HG03378 (cell line): ENCODE results near the gene SWI5.
"Not testable (repeated sequence)": the region's sequence is repeated elsewhere in the genome, so short reads cannot be mapped to it uniquely, and the experiment has no call there.

Source experiments
- ATAC-seq: cut with Tn5 transposase; IDR thresholded peaks from one replicate; pipeline ENCODE4 v1.9.1; 2021; ENCODE audit warnings: mild to moderate bottlenecking, moderate library complexity; ENCODE audit not compliant: unreplicated experiment

SWI5 gene

DNA sequence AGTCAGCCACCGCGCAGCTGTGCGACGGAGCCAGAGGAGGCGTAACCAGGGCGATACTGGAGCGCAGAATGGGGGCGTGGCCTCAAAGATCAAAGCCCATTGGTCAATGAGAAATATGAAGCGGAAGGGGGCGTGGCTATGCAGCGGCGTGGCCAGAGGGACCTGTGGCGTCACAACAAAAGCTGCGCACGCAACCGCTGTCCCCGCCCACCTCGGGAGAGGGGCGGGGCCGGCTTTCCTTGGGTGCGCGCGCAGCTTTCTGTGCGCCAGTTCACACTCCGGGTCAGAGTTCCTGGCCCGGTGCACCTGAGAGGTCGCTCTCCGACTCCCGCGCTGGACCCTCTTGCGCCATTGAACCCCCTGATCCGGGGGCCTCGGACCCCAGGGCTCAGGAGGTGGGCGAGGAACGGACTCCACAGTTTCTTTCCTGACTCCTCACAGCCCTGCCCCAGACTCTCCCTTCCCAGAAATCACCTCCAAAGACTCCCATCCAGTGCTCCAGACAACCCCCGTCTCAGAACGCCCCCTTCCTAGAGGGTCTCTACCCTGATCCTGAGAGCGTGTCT, at the start of gene SWI5:
SWI5 (plus strand) TSS at position 269 of the 566 bp plus-strand sequence.
- ATAC-seq: peak; percentile 94

DNA sequence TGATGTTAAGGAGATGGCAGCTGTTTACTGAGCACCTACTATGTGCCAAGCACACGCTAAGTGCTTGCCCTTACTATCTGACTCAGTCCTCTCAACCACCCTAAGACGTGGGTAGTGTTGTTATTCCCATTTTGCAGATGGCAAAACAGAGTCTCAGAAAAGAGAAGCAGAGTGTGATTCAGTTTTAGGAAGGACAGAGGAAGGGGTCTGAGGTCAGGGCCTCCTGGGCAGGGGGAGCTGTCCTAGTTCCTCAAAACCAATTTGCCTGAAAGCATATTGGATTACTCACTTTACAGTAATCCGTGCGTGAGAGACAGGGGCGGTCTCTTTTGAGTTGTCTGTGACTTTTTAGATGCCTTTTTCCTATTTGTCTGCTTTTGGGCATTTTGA, 49.7 kb upstream of the SWI5 start:
- no peak for ATAC-seq

DNA sequence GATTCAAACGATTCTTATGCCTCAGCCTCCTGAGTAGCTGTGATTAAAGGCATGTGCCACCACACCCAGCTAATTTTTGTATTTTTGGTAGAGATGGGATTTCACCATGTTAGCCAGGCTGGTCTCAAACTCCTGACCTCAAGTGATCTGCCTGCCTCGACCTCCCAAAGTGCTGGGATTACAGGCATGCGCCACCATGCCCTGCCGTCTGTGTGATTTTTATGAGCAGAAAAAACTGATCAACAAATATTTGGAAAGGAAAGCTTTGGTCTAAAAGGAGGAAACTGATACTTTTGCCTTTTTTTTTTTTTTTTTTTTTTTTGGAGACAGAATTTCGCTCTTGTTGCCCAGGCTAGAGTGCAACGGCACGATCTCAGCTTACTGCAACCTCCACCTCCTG, 45.2 kb upstream of the SWI5 start:
- not testable (repeated sequence) for ATAC-seq

DNA sequence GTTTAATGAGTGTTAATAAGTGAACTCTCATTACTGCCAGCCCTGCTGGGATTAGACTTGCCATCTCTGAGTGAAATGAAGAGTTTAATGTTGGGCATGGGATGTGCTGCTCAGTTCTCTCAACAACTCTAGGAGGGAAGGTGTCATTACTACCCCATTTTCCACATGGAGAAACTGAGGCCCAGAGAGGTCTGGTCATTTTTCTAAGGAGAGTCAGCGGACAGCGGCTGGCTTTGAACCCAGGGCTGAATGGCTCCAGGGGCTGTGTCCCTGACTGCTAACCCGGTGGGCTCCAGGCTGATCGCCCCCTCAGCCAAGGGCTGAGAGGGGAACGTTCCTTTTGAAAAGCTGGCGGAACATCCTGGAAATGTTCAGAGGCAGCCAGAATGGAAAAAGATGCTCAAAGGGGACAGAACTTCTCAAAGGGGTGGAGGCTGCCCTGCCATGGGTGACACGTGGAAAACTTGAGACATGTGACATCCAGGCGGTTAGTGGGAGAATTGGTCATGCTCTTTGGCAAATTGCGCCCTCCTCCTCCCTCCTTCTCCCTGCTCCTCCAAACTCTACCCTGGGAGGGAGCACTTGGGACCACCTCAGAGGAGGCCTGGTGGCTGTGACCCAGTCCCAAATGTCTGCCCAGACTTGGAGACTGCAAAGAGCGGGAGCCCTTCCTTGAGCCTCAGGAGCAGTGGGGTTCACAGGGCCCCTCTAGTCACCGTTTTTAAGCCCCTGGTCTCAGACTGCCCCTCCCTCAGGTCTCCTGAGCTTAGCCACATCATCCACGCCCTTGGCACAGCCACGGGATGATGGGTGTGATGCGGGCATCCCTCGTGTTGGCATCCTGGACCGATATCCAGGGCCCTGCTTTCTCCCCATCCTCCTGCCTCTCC, 44.2 kb upstream of the SWI5 start:
- ATAC-seq: no peak

DNA sequence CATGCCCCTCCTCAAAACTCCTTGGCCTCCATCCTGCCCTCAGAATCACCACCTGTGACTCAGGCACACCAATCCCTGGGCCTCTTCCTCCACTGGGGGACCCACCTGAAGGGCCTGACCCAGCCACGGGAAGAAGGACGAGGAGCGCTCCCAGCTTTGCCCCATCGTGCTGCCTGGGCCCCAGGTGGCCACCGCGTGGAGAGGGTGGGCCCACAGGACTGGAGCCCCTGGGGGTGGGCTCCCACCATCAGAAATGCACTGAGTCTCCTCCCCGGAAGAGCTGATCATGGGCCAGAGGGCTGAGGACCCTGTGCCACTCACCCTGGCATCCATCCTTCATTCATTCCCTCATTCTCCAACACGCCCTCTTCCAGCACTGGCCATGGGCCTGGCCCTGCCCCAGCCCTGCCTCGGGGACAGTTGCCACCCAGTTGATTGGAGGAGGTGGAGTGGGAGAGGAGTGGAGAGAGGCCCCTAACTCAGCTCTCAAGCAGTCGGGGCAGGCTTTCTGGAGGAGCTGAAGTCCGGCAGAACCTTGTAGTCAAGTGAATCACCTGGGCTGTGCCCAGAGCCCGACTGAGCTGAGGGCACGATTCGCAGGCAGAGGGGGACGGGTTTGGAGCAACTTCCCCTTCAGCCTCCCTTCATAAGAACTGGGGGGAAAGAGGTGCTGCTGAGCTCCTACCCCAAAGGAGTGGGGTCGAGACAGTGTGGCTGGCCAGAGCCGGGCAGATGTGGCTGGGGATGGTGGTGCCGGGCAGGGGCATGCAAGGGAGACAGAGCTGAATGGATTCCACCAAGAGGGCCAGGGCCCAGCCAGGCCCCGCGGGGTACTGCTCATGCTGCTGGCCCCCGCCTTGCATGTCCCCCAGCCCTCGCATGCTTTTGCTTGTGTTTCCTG, 43.3 kb upstream of the SWI5 start:
- ATAC-seq: no peak

DNA sequence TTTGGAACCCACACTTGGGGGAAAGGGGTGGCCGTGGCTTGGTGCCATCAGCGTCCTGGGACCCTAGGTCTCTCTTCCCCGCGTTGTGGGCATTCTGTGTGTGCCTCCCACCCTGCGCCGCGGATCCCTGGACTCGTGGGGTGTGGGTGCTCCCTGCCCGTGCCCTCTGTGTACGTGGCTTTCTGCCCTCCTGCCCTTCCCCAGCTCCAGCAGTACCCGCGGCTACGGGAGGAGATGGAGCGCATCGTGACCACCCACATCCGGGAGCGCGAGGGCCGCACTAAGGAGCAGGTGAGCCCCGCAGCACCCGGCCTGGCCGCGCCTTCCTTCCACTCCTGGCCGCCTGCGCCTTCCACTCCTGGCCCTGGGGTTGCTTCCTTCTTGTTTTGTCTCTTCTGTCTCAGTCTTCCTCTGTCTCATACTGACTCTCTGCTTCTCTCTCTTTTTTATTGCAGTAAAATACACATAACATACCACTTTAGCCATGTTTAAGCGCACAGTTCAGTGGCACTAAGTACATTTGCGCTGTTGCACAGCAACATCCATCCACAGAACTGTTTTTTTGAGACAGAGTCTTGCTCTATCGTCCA, 42.2 kb upstream of the SWI5 start:
- no peak for ATAC-seq

DNA sequence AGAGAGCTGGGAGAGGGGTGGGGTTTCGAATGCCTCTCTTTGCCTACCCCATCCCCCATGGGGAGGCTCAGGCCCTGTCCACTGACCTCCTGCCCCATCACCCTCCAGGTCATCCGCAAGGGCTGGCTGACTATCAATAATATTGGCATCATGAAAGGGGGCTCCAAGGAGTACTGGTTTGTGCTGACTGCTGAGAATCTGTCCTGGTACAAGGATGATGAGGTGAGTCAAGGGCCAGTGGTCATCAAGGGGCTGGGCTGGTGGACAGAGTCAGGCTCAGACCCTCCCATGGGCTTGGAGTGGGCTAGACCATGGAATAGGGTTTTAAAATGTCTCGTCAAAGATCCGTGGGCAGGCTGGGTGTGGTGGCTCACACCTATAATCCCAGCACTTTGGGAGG, 34.0 kb upstream of the SWI5 start:
- no peak for ATAC-seq

DNA sequence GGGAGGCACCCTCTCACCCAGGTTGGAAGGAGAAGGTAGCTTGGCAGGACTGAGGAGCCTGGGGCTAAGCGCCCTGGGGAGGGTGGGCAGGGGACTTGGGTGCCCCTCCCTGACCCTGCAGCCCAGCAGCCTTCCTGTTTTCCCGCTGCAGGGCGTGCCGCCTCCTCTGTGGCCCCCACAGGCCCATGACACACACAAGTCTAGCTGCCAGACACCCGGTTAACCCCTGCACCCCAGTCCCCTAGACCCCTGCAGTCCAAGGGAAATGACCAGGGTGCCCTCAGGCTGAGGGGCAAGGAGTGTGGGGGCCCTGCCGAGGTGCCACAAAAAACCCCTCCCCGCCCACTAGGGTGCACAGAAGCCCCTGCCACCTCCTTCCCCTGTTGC, 33.3 kb upstream of the SWI5 start:
- no peak for ATAC-seq

DNA sequence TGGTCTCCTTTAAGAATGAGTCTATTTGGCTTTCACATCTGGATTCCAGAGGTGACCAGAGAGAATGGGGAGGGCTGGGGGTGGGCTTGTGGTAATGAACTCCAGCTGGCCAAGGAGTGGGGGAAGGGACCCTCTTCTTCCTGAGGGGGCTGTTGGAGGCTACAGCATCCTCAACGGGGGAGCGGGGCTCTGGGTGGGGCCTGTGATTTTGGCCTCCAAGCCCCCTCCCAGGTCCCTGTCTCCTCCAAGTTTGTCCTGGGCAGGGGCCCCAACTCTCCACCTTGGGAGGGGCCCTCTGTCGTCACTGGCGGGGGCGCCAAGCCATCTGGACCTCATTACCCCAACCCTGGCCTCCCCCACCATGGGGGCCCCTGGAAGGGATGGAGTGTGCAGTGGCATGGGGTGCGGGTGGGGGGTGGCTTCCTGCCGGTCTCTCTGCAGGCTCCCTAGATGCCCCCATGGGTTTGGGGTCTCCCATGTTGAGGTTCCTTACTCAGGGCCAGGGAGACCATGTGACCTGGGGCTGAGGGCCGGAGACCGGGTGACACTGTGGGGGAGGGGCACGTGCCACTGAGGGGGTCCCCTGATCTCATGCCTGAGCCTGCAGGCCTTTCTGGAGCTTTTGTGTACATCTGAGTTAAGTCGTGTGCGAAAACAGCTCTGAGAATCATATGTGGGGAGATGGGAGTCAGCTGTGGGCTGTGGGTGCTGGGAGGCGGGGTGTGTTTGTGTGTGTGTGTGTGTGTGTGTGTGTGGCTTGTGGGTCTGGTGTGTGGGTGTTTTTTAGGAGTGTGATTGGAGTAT, 32.7 kb upstream of the SWI5 start:
- ATAC-seq: no peak

DNA sequence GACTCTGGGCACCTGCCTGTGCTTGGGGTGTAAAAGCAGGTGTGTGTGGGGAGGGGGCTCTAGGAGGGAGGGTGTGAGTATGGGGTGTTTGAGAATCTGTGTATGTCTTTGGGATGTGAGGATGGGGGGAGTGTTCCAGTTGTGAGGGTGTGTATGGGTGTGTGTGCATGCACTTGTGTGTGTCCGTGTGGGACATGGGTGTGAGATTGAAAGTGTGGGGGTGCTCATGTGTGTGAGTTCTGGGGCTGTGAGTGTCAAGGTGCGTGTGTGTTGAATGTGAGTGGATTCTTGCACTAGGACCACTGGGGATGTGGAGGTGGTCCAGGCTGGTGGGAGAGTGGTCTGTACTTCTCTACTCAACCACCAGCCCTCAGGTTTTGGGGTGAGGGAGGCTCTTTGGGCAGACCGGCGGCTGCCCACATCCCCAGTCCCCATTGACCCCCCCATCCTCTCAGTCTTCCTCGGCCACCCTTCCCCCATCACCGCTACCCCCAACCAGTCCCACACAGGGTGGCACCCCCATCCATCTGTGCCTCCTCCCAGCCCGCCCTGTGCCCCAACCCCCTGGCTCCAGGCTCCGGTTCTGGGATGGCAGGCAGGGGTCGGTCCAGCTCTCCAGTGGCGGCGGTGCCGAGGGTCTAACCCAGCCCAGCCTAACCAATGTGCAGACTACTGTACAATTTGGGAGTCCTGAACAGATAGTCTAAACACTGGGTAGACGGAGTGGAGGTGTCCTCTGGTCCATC, 31.8 kb upstream of the SWI5 start:
- no peak for ATAC-seq

DNA sequence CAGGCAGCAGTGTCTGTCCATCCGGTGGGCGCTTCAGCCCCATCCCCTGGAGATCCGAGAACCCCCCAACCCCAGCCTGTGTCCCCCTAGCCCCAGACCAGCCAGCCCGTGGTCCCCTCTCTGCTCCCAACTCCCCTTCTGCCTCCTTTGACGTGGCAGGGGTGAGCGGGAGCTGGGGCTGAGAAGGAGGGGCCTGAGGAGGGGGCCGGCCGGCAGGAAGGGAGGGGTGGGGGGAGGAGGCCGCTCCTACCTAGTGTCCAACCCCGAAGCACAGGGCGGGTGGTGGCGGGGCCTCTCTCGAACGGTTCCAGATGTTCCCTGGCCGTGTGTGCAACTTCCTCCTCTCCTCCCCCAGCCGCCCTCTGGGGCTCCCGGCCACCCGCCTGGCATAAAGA, 31.2 kb upstream of the SWI5 start:
- ATAC-seq: no peak

DNA sequence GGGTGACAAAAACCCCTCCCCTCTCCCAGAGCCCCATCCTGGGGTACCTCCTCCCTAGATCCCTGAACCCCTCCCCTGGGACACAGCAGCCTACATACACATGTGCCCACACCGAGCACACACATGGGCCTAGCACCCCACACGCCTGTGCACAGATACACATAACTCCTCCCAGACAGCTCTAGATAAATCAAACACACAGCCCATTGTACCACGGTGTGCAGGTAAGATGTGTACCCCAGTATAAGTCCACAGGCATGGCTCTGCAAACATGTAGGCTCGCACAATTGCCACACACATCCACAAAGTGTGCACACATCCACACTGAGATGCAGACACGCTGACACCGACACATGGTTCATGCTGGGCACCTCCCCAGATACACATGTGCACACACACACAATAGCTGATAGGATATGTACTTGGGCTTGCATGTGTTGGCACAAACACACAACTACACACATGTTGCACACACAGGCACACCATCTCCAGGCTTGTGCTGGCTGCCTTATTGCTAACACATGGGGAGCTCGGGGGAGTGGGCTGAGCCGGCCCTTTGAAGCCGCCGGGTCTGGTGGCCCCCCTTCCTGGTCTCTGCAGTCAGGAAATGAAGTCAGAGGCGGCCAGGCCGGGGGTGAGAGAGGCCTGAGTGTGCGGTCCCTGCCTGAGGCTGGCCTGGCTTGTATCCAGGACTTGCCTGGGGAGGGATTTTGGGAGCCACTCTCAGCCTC, 30.5 kb upstream of the SWI5 start:
- no peak for ATAC-seq

DNA sequence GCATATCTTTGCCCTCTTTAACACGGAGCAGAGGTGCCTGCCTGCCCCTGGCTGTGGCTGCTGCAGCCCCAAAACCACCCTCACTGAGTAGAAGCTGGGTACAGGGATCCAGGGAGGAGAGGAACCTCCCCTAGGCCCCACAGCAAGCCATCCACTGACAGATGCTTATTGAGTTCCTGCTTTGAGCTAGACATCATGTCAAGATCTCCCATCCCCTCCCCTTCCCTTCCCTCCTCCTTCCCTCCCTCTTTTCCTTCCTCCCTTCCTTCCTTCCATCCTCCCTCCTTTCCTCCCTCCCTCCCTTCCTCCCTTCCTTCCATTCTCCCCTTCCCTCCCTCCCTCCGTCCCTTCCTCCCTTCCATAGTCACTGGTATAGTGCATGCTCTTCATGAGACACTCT, 29.6 kb upstream of the SWI5 start:
- ATAC-seq: no peak

DNA sequence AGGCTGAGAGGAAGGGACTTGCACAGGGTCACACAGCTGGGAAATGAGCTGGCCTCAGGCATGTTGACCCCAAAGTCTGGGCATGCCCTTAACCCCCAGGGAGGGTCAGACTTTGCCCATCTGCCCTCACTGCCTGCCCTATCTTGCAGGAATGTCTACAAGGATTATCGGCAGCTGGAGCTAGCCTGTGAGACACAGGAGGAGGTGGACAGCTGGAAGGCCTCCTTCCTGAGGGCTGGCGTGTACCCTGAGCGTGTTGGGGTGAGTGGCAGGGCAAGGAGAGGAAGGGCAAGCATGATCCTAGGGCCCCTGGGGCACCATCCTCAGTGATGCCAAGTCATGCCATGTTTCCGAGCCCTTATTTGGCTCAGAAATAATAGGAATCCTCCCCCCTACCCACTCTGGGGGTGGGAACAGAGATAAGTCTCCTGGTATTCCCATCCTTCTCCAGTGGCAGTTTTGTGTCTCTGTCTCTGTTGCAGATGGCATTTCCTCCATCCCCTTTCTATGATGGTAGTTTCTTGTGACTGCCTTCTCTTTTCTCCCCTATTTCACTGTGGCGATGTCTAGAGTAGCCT, 28.8 kb upstream of the SWI5 start:
- ATAC-seq: no peak

DNA sequence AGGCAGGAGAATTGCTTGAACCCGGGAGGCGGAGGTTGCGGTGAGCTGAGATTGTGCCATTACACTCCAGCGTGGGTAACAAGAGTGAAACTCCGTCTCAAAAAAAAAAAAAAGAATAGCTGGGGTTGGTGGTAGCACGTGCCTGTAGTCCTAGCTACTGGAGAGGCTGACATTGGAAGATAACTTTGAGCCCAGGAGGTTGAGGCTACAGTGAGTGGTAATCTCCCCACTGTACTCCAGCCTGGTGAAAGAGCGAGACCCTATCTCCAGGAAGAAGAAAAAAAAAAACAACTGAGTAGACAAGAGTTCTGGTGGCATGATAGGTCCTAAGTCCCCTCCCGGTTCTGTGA, 26.5 kb upstream of the SWI5 start:
- ATAC-seq: no peak

DNA sequence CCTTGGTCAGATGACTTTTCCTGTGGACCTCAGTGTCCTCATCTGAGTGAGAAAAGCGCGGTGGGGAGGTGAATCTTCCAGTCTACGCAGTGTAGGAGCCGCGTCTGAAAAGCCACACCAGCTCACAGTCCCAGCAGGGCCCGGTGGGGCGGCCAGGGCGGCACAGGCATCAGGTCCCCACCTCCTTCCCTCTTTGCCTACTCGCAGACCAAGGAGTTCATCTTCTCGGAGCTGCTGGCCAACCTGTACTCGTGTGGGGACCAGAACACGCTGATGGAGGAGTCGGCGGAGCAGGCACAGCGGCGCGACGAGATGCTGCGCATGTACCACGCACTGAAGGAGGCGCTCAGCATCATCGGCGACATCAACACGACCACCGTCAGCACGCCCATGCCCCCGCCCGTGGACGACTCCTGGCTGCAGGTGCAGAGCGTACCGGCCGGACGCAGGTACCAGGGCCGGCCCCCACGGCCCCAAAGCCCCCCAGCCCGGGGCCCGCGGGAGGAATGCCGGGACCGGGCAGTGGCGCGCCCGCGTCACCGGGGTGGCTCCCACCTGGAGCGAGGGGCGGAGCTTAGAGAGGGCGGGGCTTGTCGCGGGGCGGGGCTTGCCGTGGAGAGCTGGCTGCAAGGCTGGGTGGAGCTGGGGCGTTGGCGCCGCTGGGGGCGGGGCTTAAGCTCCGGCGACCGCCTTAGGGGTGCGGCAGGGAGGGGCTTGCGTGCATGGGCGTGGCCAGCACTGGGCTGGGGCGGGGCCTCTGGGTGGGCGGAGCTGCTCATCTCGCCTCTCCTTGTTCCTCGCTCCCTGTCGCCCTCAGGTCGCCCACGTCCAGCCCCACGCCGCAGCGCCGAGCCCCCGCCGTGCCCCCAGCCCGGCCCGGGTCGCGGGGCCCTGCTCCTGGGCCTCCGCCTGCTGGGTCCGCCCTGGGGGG, 25.9 kb upstream of the SWI5 start:
- peak; percentile 66 for ATAC-seq

DNA sequence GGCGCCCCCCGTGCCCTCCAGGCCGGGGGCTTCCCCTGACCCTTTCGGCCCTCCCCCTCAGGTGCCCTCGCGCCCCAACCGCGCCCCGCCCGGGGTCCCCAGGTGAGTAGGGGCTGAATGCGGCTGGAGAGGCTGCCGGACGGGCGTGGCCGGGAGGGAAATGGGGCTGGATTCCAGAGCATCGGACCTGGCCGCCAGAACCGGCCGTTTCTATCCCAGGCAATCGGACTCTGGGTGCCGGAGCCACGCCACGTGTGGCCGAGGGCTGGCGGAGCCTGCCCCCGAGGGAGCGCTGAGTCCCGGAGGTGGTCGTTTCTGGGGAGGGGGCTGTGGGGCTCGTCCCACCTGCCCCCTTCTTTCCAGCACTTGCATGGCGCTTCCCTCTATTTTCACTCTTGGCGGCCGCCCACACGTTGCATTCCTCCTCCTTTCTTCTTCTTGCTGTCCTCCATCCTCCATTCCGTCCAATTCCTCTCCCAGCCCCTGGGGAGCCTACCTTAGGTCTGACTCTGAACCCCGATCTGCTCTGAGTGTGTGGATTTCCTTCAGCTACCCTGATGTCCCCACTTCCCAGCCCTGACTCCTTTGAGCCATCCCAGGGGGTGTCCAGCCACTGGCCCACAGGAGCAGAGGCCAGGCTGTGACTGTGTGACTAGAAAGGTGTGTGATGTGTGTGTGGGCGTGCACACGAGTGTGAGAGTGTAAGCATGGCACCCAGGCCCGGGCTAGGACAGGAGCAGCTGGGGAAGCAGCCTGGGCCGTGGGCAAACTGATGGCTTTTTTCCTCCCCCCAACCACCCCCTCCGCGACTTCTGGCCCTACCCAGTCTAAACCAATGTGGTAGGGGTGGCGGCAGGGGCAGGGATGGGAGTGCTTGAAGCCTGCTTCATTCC, 25.0 kb upstream of the SWI5 start:
- ATAC-seq: no peak
